ENCODE results near the gene GPR137B. TPM values are rescaled to one million over a fixed set of nuclear protein-coding genes. Genes with fewer than 3 reads are reported as not detected.

GPR137B gene
- total RNA-seq, 3 donors from 2014 or later = 6.0 to 13.3 (median 8.5) TPM

- ATAC-seq (no peak), DNase-seq (no peak)
- Histone ChIP-seq H3K36me3 (ENCODE audit: low read depth) (no peaks in the 10 kb centered on the region), H3K4me3 (no peak overlapping the region), H3K4me1 (ENCODE audit: low read depth) (peaks cover 6% of the 10 kb centered on the region), H3K9me3 (no peaks in the 10 kb centered on the region)
- TF ChIP-seq, protein P1, sequence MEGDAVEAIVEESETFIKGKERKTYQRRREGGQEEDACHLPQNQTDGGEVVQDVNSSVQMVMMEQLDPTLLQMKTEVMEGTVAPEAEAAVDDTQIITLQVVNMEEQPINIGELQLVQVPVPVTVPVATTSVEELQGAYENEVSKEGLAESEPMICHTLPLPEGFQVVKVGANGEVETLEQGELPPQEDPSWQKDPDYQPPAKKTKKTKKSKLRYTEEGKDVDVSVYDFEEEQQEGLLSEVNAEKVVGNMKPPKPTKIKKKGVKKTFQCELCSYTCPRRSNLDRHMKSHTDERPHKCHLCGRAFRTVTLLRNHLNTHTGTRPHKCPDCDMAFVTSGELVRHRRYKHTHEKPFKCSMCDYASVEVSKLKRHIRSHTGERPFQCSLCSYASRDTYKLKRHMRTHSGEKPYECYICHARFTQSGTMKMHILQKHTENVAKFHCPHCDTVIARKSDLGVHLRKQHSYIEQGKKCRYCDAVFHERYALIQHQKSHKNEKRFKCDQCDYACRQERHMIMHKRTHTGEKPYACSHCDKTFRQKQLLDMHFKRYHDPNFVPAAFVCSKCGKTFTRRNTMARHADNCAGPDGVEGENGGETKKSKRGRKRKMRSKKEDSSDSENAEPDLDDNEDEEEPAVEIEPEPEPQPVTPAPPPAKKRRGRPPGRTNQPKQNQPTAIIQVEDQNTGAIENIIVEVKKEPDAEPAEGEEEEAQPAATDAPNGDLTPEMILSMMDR (IDR thresholded peaks at IDR 0.05) = no peak
- intact Hi-C loops (cut with DNase I, micrococcal nuclease) = no loop called here
Measured at GRCh38 chr1:236209713-236210112, 67.4 kb downstream of the GPR137B start.

DNA sequence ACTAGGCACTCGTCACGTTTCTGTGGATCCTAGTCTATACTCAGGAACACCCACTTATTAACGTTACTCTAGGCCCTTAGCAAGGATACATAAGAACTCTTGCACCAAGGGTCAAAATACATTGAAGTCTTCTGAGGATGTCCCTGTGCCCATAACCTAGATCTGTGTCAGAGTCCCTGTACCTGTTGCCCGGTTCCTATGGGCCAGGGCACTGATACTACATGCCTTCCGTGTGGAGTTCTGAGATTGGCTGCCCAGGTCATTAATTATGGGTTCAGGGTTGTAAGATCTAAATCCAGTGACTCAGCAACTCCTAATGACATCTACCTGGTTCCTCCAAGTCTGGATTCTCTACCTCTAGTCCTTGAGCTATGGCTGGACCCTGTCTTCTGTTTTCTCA is 69.5 kb downstream of the GPR137B start:
- ATAC-seq (no peak), DNase-seq (no peak)
- H3K4me1 ChIP-seq (ENCODE audit: low read depth) = peaks cover 6% of the 10 kb centered on the region
- TF ChIP-seq, protein P1 (IDR thresholded peaks at IDR 0.05) = no peak
- H3K36me3 ChIP-seq (ENCODE audit: low read depth) = no peaks in the 10 kb centered on the region
- intact Hi-C loops (cut with DNase I, micrococcal nuclease) = no loop called here
- no peaks in the 10 kb centered on the region for H3K9me3 ChIP-seq
- no peak overlapping the region for H3K4me3 ChIP-seq

GRCh38 chr1:236213534-236213933 is 71.2 kb downstream of the GPR137B start:
- TF ChIP-seq, protein P1 (IDR thresholded peaks at IDR 0.05) = no peak
- no peak for DNase-seq
- Histone ChIP-seq H3K4me3 (no peak overlapping the region), H3K4me1 (ENCODE audit: low read depth) (peaks cover 6% of the 10 kb centered on the region), H3K9me3 (no peaks in the 10 kb centered on the region), H3K36me3 (ENCODE audit: low read depth) (no peaks in the 10 kb centered on the region)
- intact Hi-C loops (cut with DNase I, micrococcal nuclease) = no loop called here
- ATAC-seq = no peak

GRCh38 chr1:236214761-236215160 is 72.4 kb downstream of the GPR137B start:
- Histone ChIP-seq H3K4me1 (ENCODE audit: low read depth) (no peaks in the 10 kb centered on the region), H3K36me3 (ENCODE audit: low read depth) (no peaks in the 10 kb centered on the region), H3K9me3 (no peaks in the 10 kb centered on the region), H3K4me3 (no peak overlapping the region)
- TF ChIP-seq, protein P1 (IDR thresholded peaks at IDR 0.05) = no peak
- ATAC-seq (no peak), DNase-seq (no peak)
- intact Hi-C loops (cut with DNase I, micrococcal nuclease) = no loop called here

DNA sequence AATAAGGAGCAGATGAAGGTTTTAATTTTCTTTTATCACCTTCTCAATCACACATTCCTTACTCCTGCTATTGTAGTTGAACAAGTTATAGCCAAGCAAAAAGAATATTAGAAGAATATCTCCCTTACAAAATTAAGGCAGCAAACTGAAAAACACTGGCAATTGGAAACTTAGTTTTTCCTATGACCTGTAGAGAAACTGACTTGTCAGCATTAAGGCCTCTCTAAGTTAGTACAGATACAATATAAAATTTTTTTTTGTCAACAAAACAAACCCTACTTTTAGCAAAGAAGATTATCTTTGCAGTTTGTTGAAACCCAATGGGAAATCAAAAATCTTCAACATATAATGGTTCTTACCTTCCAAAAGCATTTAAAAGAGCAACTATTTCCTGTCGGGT is 78.1 kb downstream of the GPR137B start:
- intact Hi-C loops (cut with DNase I, micrococcal nuclease) = no loop called here
- TF ChIP-seq, protein P1 (IDR thresholded peaks at IDR 0.05) = no peak
- H3K9me3 ChIP-seq = no peaks in the 10 kb centered on the region
- no peak overlapping the region for H3K4me3 ChIP-seq
- DNase-seq (no peak), ATAC-seq (no peak)
- no peaks in the 10 kb centered on the region for H3K4me1 ChIP-seq (ENCODE audit: low read depth)
- no peaks in the 10 kb centered on the region for H3K36me3 ChIP-seq (ENCODE audit: low read depth)

- ATAC-seq (no peak), DNase-seq (no peak)
- Histone ChIP-seq H3K4me1 (ENCODE audit: low read depth) (no peaks in the 10 kb centered on the region), H3K4me3 (no peak overlapping the region), H3K9me3 (no peaks in the 10 kb centered on the region), H3K36me3 (ENCODE audit: low read depth) (no peaks in the 10 kb centered on the region)
- TF ChIP-seq, protein P1 (IDR thresholded peaks at IDR 0.05) = no peak
- intact Hi-C loops (cut with DNase I, micrococcal nuclease) = no loop called here
Measured at GRCh38 chr1:236222632-236223031, 80.3 kb downstream of the GPR137B start.

Data from mucosa of descending colon (tissue), 3 donors.